Frontal cortex (tissue), 4 donors: ENCODE measurements around the gene CDK7. TPM values are rescaled to one million over a fixed set of nuclear protein-coding genes. Genes with fewer than 3 reads are reported as not detected.

Experiments
- DNase-seq, 2 donors: peaks; one replicate each; pipeline ENCODE4 v3.0.0; 2012; ENCODE audit warnings: low spot score in 2 of 2
- FAIRE-seq: peaks from 2 replicates; lab custom pipeline; 2012; peaks lifted over from hg19 to GRCh38; lab: Jason Lieb, UNC
- total RNA-seq: library from RNA; depleted of rRNA; stranded (reverse); fragments of >200 nt; gene quantifications from one replicate; pipeline ENCODE4 v1.2.3, GENCODE V29; 2014
- donor health status: control.
- donor health status: control.
- donor health status: control.

CDK7 gene
- total RNA-seq, 1 donor from 2014 or later: 51.8 TPM

DNA sequence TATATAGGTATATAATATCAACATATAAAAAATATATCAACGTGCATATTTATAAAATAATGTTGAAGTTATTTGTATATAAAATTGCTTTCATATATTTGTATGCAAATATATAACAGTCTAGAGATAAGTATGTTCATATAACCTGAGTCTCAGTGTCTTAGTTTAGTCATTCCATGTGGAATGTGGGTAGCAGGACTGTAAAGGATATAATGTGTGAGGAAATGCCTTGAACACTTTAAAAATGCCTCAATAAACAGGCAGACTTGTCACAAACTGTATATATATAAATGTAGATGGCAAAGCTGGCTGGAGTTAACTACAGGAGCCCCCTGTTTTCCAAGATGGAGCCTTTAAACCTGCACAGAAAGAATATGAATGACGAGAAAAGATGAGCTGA lies 49.5 kb downstream of the CDK7 start:
- FAIRE-seq: no peak
- DNase-seq: no peak

DNA sequence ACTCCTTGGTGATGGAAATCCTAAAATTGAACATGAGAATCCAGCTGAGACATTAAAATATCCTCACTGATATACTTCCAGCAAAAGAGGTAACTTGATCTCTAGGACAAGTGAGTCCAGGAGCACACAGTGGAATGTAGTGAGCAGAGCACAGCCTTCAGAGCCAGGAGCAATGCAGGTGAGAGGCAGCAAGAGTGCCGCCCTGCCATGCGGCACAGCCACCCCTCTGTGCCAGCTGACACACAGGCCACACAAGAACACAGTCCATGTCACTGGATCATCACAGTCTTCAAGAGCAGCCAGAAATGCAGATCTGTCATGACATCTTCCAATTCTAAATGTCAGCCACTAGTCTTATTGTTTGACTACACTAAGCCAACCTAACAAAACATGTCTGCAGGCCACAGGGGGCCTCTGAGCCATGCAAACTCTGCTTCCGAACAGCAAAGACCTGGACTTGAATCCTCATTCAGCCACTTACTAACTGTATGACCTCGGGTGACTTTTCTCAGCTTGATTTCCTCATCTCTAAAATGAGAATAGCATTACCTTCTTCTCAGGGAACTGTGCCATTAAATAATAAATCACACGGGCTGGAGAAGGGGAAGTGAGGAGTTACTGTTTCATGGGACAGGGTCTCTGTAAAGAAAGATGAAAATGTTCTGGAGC lies 50.9 kb downstream of the CDK7 start:
- no peak for DNase-seq
- no peak for FAIRE-seq

DNA sequence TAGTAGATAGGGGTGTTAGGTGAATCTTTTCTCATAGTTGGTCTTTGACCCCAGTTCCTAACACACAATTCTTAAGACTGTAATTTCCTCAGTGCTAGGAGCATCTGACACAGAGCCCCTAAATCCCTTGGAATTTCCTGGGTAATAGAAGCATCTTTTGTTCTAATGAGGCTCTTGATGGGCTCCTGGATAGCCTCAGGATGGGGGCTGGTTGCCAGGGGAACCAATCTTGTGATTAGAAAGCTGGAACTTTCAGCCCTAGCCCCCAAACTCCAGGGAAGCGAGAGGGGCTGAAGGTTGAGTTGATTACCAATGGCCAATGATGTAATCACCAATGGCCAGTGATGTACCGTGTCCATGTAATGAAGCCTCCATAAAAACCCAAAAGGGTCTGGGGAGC lies 53.4 kb downstream of the CDK7 start:
- DNase-seq: no peak

DNA sequence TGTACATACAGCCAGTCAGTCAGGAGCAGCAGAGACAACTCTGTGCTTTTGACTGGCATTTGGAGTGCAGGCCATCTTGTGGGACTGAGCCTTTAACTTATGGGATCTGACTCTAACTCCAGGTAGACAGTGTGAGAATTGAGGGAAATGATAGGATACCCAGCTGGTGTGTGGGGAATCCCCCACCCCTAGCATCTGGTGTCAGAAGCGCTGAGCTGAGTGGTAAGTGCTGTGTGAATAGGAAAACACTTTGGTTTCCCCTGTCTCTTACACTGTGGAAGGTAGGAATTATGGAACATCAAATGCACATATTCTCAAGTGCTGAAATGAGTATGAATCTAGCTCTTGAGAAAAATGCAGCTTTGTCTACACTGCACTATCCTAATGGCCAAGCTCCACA lies 54.0 kb downstream of the CDK7 start:
- no peak for FAIRE-seq
- DNase-seq: no peak

More for the DNA sequence above, 53.4 kb downstream of the CDK7 start:
- FAIRE-seq: no peak

DNA sequence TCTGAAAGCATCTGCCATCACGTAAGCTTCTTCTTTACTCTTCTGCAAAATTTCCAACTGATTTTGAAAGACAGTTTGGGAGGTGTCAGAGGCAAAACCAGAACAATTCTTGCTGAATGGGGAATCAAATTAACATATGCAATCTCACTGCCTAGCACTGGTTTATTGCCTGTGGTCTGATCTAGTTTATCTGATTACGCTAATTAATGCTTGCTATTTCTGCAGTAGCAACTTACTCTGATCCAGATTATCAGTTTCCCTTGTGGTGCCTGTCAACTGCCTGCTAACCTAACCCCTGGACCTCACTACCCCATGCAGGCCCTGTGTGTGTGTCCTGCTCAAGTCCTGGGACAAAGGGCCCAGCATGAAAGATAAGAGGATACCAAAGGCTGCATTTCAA lies 57.6 kb downstream of the CDK7 start:
- no peak for DNase-seq

DNA sequence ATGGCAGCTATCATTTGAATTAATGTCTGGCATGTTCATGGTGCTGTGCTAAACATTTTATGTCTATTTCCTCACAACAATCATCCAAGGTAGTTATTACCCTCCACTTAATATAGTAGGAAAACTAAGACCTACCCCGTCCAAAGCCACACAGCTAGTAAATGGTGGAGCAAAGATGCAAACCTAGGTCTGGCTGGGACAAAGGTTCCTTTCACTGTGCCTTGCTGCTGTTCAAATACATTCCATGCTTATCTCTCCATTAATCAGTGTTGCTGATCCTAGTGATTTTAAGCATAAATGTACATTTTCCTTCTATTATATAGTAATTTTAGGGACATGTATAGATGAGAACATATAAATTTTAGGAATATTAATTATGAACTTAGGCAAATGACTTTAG lies 59.2 kb downstream of the CDK7 start:
- DNase-seq (no peak), FAIRE-seq (no peak)

More for the DNA sequence above, 57.6 kb downstream of the CDK7 start:
- no peak for FAIRE-seq

DNA sequence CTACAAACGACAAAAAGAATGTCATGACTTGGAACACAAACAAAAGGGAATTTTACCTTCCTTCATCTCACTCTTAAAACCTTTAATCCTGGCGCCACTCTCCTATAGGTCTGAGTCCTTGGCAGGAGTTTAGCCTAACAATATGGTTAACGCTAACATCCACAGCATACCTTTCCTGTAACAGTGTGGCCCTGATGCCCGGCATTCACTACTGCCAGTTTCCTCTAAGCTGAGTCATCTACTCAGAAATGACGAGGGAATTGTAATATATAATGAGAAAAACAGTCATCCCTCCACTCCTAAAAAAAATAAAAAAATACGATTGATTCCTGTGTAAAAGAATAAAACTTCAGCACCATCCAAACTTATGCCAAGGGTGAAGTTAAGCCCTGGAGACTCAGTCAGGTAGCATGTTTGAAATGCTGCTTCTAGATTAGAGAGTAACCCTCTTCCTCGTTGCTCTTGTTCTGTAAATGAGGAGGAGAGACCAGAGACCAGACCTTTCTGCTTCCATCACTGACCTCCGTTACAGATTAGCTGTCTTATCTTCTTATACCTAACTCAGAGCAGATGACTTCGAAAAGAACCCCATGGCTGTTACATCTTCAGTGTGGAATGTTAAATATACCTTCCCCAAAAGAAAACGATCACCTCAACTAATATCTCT lies 60.5 kb downstream of the CDK7 start:
- FAIRE-seq (no peak), DNase-seq (no peak)

DNA sequence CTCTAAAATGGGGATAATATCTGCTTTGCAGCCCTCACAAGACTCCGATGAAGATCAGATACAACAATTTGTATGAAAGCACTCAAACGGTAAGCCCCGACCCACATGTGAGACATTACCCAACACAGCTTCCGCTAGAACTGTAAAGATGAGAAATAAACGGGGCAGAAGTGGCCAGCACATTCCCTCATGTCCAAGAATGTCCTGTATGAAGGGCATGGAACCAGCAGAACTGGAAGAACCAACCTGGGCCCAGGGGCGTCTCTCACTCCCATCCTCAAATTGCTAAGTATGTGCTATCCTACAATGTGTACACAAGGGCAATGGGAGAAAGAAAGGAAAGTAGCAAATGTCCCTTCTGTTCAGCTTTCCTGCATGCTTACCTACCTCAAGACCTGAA lies 64.9 kb downstream of the CDK7 start:
- DNase-seq (no peak), FAIRE-seq (no peak)

DNA sequence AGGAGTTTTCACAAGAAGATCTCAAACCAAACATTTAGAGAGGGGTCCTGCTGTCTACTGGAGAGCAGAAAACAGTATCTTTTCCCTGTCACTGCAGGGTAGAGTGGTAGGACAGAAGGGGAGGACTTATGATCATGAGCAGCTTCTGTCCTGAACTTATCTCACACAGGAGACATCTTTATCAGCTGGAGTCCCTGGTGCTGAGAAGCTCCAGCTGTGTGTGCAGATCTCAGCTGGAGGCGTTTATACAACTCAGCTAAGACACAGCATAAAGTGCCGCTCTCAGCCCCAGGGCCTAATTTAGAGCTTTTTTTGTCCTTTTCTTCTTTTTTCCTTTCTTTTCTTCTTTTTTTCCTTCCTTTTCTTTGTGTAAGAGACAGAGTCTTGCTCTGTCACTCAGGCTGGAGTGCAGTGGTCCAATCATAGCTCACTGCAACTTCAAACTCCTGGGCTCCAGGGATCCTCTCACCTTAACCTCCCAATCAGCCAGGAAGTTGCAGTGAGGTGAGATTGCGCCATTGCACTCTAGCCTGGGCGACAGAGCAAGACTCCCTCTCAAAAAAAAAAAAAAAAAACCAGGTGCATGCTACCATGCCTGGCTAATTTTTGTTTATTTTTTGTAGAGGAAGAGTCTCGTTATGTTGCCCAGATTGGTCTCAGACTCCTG lies 66.0 kb downstream of the CDK7 start:
- DNase-seq (no peak), FAIRE-seq (no peak)

DNA sequence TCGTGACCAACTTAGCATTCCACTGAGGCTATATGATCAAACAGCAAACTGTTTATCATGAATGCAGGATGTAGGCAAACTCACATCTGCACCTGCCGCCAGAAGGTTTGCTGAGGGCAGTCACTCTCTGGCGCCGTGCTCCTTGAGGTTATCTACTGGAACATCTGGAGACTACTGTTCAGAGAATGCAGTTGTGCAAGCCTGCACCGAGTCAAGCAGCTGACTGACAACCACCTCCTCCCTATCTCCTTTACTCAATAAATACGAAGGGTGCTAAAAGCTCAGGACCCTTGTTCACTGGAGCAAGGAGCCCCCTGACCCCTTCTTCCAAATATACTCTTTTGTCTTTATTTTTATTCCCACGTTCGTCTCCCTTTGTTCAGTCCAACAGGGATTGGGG lies 70.8 kb downstream of the CDK7 start:
- FAIRE-seq: no peak
- DNase-seq: no peak

DNA sequence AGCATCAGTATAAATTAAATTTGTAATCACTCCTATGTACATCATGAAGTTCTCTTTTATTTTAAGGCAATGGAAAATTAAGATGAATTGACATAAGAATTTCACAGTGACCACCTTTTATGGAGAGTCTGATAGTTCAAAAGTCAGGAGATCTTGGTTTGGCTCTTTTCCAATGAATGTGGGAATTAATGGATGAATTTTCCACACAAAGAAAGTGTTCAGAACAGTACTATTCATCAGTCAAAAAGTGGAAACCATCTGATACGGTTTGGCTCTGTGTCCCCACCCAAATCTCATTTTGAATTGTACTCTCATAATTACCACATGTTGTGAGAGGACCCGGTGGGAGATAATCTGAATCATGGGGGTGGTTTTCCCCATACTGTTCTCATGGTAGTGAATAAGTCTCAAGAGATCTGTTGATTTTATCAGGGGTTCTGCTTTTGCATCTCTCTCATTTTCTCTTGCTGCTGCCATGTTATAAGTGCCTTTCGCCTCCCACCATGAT lies 73.4 kb downstream of the CDK7 start:
- no peak for FAIRE-seq
- DNase-seq: no peak

DNA sequence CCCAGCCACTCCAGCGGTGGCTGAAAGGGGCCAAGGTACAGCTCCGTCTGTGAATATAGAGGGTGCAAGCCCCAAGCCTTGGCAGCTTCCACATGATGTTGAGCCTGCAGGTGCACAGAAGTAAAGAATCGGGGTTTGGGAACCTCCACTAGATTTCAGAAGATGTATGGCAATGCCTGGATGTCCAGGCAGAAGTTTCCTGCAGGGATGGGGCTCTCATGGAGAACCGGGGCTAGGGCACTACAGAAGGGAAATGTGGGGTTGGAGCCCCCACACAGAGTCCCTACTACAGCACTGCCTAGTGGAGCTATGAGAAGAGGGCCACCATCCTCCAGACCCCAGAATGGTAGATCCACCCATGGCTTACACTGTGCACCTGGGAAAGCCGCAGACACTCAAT lies 74.7 kb downstream of the CDK7 start:
- DNase-seq (no peak), FAIRE-seq (no peak)

DNA sequence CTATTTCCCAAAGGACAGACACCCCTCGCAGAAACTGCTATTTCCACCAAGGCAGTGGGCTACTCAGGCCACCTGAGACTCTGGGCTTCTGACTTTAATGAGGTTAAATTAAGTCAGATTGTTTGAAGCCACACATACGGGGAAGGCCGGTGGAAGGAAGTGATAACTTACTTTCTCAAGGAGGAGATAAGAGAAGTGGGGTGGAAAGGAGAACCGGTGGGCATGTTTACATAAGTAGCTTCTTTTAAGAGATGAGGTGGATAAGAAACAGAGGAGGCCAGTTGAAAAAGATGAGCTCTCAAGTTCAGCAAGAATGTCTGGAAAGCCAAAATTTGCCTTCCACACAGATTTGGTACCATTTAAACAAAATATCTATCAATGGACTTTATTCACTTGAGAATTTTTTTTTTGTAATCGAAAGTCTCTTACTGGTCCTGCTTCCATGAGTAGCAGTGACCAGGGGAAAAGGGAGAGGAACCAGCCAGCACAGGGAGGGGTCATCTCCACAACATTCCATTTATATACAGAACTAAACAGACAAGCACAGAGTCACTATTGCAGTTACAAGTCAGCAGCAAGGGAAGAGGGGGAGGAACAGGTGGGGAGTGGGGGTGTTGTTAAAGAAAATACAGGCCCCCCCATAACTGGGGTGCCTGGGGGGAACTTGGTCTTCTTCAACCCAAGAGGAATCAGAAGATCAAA lies 77.9 kb downstream of the CDK7 start:
- no peak for DNase-seq
- no peak for FAIRE-seq

DNA sequence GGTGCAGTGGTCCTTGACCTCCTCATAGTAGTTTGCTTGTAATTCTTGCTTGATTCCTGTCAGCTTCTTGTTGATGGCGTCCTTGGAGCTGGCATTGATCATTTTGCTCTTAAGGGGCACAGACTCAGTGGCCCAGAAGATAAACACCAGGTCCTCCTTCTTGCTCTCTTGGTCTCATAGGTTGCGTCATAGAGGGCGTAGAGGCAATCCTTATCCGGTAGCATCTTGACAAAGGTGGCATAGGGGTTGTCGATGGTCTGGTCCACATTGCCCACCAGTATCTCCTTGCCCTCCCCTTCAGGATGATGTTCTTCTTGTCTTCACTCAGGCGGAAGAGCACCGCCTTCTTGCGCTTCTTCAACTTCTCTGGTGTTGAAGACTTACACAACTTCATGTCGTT lies 78.7 kb downstream of the CDK7 start:
- FAIRE-seq (no peak), DNase-seq (no peak)

DNA sequence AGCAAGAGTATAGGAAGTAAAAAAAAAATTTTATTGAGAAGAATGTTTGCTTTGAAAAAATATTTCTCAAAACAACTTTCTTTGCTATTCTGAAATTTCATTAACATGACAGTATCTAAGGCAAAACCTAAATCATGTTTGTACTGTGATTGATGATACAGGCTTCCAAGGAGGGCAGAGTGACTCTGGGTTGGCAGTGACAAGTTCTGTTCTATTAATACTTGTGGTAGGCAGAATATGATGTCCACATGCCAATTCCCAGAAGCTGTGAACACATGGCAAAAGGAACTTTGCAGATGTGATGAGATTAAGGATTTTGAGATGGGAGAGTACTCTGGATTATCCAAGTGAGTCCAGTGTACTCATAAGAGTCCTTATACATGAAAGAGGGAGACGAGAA lies 81.3 kb downstream of the CDK7 start:
- no peak for FAIRE-seq
- no peak for DNase-seq

DNA sequence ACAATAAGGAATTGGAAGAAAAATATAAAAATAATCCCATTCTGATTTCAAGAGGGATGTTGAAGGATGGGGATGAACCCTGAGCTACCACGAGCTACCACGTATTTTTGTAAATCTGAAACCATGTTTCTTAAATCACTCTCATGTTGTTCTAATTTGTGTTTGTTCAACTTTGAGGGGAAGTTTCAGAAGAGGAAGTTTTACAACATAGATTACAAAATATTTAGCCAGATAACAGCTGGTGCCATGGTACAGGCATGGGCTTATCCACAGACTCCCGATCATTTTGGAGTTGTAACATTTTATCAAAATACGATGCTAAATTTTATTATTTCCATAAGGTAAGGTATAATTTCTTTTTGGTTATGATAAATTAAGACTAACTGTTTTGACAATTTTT lies 82.7 kb downstream of the CDK7 start:
- DNase-seq (no peak), FAIRE-seq (no peak)

DNA sequence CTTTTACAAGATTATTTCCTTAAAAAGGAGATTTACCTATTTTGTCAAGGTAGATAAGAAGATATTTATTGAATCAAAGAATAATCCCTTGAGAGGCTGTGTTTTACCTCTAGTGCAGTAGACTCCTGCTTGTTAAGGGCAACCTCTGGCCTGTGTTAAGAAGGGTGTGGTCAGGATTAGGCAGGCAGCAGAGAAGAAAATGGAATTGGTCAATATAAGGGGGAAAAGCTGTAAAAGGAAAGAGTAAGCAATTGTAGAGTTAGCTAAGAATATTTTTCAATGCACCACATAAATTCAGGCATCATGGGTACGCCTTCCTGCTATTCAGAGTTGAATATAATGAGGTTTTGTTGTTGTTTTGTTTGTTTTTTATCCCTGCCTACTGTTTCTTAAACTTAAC lies 91.7 kb downstream of the CDK7 start:
- DNase-seq (no peak), FAIRE-seq (no peak)
